HG03097 (cell line): ENCODE data around the gene CEMP1.
"Not testable (repeated sequence)": the region's sequence is repeated elsewhere in the genome, so short reads cannot be mapped to it uniquely, and the experiment has no call there.

ENCODE experiments used
- ATAC-seq: cut with Tn5 transposase; IDR thresholded peaks from one replicate; pipeline ENCODE4 v1.9.1; 2021; ENCODE audit not compliant: unreplicated experiment, low FRiP score

CEMP1 gene, protein sequence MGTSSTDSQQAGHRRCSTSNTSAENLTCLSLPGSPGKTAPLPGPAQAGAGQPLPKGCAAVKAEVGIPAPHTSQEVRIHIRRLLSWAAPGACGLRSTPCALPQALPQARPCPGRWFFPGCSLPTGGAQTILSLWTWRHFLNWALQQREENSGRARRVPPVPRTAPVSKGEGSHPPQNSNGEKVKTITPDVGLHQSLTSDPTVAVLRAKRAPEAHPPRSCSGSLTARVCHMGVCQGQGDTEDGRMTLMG

DNA sequence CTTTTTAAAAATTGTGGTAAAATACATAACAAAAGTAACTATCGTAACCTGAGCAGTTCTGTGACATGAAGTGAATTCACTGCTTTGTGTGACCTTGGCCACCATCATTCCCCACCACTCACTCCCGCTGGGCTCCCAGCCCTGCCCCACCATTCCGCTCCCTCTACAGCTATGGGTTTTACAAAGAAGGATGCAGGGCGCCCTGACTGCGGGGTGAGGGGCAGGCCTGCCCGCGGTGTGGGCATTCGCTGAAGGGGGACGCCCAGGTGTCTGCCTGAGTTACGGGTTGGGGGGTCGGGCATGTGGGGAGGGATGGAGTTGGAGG lies at the start of gene CEMP1:
Gene CEMP1, minus strand, starts transcription at position 38 of the 325 bp plus-strand sequence. CDS start 335 bp downstream, outside the sequence.
- ATAC-seq = no peak

DNA sequence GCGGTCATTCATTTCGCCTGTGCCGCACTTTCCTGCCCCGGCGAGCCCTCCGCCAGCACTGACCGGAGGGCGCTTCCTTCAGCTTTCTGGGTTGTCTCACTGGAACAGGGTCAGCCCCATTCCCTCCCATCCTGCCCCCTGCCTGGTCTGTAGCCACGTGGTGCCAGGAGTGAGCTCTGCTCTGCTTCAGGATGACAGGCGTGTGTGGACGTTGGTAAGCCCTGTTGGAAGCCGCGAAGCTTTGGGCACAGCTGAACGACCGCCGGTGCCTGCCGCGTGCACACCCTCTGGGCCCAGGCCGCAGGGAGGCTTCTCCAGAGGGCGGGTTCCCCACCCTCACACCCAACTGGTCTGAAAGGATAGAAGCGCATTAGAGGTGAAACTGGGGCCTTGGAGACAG lies 49.6 kb upstream of the CEMP1 start:
- not testable (repeated sequence) for ATAC-seq

DNA sequence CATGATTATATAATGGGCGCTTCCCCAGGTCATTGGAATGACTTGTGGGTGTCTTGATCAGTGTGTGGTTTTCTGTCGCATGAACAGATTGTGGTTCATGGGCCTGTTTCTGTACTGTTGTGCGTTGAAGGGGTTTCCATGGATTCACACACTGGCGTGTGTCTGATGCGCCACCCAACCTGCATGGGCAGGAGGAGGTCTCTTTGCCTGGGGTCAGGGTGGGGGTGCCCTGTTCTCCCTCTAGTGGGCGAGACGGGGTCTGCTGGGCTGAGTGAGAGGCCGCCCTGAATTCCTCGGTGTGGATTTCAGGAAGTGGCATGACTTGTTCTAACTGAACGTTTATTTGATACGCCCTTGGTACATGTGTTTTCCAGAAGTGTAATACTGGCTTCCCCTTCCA lies 48.9 kb upstream of the CEMP1 start:
- not testable (repeated sequence) for ATAC-seq

DNA sequence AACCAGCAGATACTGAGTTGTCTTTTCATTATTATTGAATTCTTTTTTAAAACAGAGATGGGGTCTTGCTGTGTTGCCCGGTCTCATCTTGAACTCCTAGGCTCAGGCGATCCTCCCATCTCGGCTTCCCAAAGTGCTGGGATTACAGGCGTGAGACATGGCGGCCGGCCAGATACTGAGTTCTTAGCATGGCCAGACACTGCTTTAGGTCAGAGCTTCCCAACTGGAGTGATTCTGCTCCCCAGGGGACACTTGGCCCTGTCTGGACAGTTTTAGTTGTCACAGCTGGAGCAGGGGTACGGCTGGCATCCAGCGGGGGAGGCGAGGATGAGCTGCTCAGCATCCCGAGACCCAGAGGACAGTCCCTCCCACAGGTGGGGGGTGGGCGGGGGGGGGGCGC lies 47.7 kb upstream of the CEMP1 start:
- ATAC-seq = not testable (repeated sequence)

DNA sequence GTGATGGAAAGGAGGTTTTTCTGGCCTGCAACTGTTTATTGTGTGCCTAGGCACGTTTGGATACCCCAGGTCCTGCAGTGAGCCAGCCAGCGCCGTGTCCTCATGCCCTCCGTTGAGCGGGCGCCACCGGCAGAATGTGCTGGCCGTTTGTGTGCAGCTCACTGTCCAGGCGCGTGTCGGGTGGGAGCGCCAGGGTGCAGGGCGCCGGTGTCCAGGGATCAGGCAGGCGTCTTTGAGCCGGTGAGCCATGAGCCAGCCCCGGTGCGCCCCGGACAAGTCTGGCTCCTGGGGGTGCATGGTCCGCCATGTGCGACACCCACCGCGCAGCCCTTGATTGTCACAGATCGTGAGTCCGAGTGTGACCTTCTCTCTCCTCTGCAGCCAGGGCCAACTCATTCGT lies 45.8 kb upstream of the CEMP1 start:
- ATAC-seq = not testable (repeated sequence)

DNA sequence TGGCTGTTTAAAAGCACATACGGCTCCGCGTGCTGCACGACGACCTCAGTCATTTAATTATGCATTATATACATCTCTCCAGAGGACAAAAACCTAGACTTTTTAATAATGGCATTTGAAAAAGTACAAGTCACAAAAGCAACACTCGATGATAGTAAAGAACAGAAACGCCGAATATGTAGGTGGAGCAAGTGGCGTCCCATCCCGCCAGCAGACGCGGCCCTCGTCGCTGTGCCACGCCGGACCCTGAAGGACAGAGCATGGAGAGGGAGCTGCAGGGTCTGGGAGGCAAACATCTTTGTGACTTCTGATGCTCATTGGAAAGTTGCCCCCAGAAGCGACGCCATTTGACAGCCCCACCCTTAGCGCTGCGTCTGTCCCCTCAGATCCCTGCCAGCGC lies 44.6 kb upstream of the CEMP1 start:
- not testable (repeated sequence) for ATAC-seq

DNA sequence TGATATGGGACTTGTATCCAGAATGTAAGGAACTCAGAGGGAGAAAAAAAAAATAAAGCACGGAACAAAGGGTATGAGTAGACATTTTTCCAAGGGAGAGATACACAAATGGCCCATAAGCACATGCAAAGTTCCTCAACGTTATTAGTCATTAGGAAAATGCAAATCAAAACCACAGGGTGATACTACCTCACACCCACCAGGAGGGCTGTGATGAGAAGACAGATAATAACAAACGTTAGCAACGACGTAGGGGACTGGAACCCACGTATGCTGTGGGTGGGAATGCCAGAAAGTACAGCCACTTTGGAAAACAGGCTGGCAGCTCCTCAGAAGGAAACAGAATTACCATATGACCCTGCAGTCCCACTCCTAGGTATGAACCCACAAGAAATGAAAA lies 41.5 kb upstream of the CEMP1 start:
- ATAC-seq = not testable (repeated sequence)

DNA sequence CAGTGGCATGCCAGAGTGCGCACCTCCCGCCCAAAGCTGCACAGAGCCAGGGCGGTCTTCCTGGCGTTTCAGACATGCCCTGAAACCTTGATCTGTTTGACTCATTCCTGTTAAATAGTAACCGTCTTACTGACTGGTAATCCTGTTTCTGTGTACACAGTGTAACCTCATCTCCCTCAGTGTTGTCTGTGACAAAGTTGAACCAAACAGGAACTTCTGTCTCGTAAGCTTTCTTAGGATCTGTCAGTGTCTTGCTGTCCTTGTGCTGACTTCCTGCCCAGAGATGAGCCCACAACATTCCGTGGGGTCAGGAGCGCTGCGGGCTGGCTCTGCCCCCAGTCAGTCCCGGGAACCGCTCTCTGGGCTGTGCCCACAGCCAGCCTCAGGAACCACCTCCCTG lies 37.4 kb upstream of the CEMP1 start:
- not testable (repeated sequence) for ATAC-seq

DNA sequence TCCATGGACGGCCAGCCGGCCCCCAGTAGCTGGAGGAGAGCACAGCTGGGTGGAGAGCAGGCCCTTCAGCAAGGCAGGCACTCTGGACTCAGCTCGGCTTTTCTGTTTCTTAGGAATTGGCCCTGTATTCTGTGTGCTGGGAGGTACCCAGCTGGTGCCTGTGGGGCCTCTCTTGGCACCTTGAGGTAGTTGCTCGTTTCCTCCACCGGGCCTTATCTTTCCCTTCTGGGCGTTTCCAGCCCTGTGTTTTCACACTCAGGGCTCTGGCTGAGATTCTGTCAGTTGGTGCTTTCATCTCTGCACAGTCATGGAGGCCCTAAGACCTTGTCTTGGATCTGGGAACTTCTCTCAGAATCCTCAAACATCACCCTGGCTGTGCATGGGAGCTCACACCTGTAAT lies 36.3 kb upstream of the CEMP1 start:
- ATAC-seq = not testable (repeated sequence)

DNA sequence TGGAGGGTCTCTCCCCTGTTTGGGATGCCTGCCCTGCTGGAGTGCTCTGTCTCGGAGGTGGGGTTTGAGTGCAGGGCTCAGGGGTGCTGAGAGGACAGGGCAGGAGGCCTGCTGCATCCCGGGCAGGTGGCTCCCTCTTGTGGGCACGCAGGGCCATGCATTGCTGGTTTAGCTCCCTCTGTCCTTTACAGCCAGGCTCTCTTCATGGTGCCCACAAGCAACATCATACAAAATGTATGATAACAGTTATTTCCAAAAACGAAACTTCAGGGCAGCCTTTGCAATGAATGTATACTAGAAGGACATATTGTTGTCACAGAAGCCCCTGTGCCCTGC lies 29.6 kb upstream of the CEMP1 start:
- ATAC-seq = peak; percentile 44

DNA sequence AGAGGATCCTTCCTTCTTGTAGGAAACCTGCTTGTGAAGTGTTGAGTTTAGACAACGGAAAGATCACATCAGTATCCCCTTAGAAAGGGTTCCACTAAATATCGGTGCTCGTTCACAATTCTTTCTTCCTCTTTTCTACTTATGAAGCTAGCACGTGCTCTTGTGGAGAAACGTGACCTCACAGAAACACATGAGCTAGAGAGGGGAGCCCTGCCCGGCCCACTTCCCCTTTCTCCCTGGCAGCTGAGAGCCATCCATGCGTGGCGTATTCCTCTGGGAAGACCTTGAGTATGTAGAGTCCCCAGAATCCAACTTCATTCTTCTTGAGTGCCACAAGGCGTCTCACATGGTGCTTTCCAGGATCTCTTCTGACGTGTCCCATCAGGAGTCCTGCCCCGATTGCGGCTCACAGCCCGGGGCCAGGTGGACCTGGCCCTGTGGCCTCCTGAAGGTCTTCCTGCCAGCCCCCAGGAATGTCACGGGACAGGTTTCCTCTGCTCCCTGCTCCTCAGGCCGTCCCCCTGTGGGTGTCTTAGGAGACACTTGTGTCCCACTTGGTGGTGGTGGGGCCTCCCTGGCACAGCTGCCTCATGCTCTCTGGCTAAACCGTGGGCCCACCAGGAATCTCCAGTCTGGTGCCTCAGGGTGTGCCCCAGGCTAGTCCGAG lies 29.1 kb upstream of the CEMP1 start:
- peak; percentile 44 for ATAC-seq

DNA sequence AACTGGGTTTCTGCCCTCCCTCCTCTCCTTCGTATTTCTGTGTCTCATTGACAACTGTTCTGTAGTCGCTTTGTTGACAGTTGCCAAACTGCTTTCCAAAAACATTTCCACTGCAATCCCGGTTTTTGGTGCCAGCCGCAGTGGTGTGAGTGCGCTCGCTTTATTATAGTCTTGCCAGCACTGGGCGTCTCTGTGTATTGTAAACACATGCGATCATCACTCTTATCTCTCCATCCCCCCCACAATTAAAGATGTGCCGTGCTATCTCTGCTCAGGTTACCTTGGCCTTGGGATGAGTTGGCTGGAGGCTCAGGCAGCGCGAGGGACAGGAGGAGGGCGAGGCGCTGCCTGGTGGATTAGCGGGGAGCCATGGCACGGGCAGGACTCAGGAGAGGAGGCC lies 25.9 kb upstream of the CEMP1 start:
- ATAC-seq = not testable (repeated sequence)

DNA sequence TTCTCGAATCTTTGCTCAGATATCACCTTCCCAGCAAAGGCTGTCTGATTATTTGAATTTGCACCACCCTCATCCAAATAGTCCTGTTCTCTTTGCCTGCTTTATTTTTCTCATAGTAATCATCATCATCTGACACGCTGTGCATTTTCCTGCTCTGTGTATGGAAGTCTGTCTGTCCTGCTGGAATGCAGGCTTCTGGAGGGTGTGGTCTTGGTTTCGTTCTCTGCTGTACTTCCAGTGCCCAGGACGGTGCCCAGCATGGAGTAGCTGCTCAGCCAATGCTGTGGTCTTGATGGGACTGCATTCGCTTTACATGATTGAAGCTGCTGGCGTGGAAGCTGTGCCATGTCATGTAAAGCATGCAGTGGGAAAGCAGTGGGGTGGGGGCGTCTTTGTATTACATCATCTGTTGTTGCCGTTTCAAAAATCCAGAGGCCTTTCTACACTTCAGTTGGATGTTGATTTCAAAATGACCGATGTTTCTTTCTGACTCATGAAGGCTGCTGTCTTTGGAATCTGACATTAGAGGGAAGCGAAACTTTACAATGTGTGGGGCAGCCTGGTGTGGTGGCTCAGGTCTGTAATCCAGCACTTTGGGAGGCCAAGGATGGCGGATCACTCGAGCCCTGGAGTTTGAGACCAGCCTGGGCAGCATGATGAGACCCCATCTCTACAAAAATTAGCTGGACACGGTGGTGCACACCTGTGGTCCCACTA lies 23.7 kb upstream of the CEMP1 start:
- ATAC-seq = not testable (repeated sequence)

DNA sequence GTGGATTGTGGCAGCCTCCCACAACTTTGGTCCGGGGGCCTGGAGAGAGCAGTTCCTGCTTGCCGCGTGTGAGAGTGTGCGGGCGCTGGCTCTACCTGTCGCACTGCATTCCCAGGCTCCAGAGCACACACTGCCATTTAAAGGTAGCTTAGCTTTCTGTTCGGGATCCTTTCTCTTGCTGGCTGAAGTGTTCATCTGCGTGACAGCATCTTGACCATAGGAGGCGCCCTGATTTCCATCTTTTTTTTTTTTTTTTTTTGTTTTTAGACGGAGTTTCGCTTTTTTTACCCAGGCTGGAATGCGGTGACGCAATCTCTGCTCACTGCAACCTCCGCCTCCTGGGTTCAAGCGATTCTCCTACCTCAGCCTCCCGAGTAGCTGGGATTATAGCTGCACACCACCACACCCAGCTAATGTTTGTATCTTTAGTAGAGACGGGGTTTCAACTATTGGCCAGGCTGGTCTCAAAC lies 20.2 kb upstream of the CEMP1 start:
- not testable (repeated sequence) for ATAC-seq

DNA sequence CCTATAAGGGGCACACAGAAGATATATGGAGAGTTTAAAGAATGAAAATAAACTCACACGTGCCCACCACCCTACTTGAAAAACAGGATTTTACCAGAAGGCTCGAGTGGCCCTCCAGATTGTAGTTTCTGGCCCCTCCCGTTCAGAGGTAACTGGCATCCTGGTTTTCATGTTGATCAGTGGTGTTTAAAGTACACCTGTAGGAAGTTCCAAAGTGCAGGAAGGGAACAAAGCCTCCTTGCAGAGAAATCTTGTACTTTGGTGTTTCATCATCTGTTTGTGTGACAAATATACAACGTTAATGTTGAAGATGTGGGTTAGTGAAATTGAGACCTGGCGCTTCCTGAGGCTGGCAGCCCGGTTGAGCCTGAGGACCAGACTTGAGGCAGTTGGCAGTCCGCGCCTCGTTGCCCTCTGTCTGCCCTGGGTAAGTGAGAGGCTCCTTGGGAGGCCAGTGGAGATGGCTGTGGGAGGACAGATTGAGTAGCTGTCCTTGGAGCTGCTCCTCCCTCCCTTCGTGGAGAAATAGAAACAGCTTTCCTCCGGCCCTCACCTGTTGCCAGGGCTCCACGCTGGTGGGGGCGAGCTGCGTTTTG lies 19.2 kb upstream of the CEMP1 start:
- not testable (repeated sequence) for ATAC-seq

DNA sequence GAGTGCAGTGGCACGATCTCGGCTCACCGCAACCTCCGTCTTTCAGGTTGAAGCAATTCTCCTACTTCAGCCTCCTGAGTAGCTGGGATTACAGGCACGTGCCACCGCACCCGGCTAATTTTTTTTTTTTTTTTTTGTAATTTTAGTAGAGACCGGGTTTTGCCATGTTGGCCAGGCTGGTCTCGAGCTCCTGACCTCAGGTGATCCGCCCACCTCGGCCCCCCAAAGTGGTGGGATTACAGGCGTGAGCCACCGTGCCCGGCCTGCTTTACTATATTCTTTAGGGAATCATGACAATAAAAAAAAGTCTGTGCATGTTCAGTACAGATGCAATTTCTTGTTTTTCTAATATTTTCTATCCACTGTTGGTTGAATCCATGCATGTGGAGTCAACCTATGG lies 12.6 kb upstream of the CEMP1 start:
- not testable (repeated sequence) for ATAC-seq

DNA sequence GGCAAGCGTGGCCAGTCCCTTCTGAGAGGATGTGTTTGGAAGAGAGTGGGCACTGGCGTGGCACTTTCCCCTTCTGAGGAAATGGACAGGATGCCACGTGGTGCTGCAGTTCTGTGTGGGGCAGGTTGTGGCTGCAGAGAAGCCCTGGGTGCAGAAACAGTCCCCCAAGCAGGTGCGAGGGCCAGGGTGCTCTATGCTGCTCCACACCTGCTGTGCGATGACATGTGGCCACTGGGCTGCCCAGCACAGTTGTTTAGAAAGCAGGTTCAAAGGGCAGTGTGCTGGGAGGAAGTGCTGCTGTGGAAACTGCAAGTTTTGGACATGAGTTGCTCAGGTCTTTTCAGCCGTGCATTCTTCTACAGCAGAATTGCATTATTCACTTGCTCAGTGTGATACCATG lies 10.2 kb upstream of the CEMP1 start:
- not testable (repeated sequence) for ATAC-seq

DNA sequence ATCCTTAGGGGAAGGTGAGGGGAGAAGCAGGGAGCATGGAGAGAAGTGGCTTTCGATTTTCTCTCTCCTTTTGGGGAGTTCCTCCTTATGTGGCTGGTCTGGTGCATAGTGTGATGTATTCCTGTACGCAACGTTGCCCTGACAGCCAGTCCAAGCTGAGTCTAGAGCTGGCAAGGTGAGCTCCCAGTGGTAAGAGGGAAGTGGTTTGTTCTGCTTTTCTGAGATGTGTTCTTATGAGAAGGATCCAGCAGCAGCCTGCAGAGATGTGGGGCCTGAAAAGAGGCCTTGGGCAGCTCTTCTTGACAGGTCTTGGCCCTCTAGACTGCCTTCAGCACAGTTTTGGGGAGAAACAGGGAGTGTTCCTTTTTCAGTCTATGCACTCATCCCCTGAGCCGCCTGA lies 9.7 kb upstream of the CEMP1 start:
- ATAC-seq = not testable (repeated sequence)

DNA sequence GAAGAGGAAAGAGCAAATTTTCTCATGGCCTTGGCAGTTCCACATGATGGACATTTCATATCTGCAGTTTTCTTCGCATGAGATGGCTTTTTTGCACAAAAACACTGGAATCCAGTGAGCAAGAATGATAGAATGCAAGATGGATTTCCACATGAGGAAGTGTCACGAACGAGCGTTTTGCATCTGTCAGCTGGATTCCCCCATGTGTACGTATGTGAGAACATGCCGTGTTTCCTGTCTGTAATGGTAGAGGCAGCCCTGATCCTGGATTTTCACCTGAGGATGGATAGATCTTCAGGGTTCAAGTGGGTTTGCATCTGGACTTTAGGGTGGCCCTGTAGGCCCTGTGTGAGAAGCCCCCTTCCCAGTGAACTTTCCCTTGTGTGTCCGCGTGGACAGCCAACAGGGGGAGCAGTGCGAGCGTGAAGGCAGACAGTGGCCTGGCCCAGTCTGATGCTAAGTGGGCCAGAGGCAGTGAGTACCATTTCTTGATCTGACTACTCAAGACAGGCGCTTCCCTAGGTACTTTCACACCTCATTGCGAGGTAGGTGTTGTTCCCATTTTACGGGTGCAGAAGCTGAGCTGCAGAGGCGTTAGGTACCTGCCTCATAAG lies 8.7 kb upstream of the CEMP1 start:
- not testable (repeated sequence) for ATAC-seq

DNA sequence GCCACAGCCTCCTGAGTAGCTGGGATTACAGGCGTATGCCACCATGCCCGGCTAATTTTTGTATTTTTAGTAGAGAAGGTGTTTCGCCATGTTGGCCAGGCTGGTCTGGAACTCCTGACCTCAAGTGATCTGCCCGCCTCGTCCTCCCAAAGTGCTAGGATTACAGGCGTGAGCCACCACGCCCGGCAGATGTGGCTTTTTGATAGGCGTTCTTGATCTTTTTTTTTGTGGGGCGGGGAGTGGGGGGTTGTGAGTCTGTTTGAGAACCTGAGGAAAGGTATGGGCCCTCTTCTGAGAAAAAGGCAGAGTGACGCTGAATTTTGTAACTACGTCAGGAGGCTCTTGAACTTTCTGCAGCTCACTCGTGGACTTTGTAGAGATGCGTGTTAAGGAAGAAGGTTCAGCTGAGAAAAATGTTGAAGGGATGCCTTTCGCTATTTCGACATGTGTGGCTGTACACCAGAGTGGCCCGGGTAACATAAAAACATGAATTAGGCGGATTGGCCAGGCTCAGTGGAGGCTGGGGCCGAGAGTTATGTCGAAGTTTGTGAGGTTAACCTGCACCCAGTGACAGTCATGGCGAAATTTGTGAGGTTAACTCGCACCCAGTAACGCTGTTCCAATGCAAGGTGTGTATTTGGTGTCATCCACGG lies 8.1 kb upstream of the CEMP1 start:
- not testable (repeated sequence) for ATAC-seq
